Measurements from ENCODE around the gene SHPK.

The SHPK gene

GRCh38 chr17:3659541-3660111, 23.6 kb upstream of the SHPK start:
- DNase-seq = no peak

DNA sequence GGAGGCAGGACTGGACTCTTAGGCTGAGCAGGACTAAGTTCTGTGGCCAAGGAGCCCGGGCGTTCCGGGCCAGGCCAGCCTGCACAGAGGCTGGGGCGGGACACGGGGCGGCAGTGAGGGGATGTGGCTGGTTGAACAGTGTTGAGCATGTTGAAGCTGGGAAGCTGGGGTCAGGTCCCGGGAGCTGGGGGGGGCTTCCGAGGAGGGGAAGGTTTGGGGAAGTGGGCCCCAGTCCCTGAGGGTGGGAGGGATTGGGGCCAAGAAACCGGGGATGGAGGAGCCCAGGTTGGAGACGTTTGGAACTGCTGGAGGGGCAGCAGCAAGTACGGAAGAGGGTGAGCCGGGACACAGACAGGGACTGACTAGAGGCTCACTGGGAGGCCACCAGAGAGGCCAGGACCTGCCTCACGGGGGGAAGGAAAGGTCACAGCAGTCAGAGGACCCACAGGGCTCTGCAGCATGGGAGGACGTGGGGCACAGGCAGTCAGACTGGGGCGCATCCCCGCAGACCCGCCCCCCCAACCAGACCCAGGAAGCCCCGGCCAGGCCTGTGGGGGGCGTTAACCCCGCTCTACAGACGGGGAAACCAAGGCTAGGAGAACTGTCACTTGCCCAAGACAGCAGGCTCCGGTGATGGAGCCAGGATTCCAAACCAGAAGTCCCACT, 22.9 kb upstream of the SHPK start:
- no peak for DNase-seq

GRCh38 chr17:3657874-3658783, 22.1 kb upstream of the SHPK start:
- DNase-seq = no peak

- DNase-seq = no peak
These were observed 21.5 kb upstream of the SHPK start for GRCh38 chr17:3657588-3657869.

DNA sequence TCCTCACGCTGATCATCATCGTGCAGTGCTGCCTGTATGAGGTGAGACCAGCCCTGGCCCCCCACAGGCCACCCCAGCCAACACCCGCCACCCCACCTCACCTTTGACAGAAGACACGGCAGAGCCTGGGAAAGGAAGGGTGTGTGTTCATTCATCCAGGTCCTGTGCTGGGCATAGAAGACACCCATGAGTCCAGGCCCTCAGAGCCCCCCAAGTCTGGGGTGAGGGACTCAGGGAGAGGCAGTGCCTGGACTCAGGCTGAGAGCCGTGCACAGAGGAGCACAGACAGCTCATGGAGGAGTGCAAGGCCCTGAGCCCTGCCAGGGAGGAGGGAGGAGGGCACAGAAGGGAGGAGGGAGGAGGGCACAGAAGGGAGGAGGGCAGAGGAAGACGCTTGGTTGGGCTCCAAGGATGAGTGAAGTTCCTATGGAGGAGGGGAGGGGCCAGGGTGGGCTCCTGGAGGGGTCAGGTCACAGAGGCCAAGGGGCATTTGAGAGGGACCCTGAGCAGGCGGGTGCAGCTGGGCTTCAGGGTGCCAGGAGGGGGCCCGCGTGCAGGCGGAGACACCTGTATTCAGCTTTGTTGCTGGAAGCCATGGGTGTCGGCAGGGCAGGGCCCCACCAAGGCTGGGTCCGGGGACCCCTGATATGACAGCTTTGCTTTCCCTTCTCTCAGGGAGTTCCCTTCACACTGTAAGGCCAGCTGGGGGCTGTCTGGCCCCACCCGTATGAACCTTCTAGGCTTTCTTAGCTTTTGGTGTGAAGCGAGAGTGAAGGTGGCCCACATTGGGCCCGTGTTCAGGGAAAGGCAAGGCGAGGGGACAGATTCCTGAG, 20.9 kb upstream of the SHPK start:
- DNase-seq = no peak

DNA sequence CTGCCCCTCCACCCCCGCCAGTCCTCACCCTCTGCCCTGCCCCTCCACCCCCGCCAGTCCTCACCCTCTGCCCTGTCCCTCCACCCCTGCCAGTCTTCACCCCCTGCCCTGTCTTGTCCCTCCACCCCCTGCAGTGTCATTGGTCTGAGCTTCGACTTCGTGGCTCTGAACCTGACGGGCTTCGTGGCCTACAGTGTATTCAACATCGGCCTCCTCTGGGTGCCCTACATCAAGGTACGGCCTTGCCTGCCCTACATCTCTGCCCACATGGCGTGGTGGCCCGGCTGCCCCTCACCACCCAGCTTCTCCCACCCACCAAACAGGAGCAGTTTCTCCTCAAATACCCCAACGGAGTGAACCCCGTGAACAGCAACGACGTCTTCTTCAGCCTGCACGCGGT, 20.3 kb upstream of the SHPK start:
- DNase-seq = no peak

DNA sequence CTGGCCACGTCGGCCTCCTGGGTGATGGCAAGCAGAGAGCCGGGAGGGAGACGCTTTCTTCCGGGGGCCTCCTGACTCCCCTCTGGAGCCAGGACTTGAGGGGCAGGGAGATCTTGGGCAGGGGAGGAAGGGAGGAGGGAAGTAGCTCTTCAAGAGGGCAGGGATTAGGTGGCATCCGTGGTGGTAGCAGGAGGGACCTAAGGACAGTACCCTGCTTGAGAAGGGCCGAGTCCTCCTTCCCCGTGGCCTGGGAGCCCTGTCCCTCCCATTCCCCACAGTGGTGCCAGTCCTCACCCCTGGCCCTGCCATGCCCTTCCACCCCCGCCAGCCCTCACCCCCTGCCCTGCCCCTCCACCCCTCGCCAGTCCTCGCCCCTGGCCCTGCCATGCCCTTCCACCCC, 19.7 kb upstream of the SHPK start:
- DNase-seq = no peak

- DNase-seq = no peak
These were observed 11.9 kb upstream of the SHPK start for GRCh38 chr17:3647769-3648555.

- DNase-seq = no peak
These were observed 11.2 kb upstream of the SHPK start for GRCh38 chr17:3647251-3647650.

GRCh38 chr17:3645310-3645709, 9.3 kb upstream of the SHPK start:
- DNase-seq = no peak

DNA sequence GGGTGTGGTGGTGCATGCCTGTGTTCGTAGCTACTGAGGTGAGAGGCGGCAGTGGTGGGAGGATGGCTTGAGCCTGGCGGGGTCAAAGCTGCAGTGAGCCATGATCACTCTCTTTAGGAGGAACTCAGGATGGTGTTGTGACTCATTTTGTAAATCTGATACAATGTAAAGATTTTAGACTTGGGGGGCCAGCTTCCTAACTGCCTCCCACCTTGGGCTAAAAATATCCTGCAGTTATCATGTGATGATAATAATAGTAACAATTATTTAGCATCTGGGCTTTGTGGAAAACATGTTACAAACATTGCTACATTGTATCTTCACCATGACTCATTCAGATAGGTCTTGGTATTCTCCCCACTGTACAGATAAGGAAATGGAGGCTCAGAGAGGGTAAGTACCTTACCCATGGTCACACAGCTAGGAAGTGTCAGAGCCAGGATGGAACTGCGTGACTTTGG, 7.9 kb upstream of the SHPK start:
- DNase-seq = no peak

DNA sequence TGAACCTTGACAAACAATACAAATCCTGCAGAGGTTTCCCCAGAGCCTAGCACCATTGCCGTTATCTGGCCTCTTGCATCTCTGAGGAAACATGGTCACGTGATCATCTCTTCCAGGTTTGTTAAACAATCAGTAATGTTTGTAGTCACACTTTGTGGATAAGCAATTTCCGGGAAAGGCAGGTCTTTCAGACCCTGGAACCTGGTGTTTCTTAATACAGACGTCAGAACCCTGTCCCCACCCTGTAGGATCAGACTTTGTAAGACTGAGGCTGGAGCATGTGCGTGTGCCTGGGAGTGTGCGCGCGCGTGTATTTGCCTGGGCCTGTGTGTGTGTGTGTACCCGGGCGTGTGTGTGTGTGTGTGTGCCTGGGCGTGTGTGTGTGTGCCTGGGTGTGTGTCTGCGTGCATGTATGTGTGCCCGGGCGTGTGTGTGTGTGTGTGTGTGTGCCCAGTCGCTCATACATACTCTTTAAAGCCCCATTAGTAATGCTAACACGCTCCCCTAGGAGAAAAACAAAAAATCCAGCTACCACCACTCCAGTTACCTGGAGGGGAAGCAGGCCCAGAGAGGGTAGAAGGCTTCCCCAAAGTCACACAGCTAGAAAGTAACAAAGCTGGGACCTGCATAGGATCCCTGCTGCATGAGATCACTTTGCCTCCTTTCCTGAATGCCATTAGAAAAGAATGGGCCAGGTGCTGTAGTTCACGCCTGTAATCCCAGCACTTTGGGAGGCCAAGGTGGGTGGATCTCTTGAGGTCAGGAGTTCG, 5.9 kb upstream of the SHPK start:
- no peak for DNase-seq

DNA sequence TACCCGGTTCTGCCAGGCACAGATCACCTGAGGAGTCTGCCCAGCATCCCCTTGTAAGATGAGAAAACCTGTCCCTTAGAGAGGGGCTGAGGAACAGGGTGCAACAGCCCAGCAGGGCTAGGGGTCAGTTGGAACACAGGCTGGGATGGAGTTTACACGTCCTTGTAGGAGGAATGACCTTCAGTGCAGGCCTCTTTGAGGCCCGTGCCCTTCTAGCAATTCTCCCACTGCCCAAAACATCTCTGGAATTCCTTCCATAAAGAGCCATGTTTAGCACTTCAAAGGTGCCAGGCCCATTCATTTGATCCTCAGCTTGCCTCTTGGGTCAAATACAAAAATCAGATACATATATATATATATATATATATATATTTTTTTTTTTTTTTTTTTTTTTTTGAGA, 5.0 kb upstream of the SHPK start:
- DNase-seq = no peak

DNA sequence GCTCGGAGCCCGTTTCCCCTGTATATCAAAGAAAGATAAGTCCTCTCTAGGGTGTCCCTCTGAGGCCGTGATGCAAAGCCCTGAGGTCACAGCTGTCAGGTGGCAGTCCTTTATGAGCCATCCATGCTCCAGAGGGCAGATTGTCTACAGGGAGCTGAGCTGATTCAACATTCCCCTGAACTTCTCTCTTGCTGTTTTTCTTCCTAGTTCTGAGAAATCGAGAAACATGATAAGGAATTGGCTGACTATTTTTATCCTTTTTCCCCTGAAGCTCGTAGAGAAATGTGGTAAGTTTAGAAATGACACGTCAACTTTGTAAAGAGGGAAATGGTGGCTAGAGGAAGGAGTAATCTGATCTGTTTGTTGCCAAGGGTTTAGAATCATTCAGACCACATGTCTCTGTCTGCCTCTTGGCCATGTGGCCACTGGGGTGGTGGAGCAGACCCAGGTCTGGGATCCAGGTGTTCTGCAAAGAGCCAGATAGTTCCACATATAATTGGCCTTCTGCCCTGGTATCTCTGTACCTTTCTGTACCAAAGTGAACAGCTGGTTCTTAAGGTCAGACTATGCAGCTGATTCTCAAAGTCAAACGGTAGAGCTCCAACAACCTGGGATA, 4.0 kb upstream of the SHPK start:
- DNase-seq = no peak

DNA sequence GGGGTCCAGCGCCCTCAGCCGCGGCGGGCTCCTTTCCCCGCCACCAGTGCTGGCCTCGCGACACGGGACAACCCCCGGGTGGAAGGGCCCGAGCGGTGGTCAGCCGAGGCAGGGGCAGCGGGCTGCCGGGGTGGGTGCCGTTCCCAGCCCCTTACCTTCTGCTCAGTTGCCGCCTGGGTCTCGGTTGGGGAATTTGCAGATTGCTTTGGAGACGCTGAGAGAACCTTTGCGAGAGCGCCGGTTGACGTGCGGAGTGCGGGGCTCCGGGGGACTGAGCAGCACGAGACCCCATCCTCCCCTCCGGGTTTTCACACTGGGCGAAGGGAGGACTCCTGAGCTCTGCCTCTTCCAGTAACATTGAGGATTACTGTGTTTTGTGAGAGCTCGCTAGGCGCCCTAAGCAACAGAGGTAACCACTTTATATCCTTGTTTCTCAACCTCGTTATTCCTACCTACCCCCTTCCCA, 891 bp upstream of the SHPK start:
- no peak for DNase-seq

DNA sequence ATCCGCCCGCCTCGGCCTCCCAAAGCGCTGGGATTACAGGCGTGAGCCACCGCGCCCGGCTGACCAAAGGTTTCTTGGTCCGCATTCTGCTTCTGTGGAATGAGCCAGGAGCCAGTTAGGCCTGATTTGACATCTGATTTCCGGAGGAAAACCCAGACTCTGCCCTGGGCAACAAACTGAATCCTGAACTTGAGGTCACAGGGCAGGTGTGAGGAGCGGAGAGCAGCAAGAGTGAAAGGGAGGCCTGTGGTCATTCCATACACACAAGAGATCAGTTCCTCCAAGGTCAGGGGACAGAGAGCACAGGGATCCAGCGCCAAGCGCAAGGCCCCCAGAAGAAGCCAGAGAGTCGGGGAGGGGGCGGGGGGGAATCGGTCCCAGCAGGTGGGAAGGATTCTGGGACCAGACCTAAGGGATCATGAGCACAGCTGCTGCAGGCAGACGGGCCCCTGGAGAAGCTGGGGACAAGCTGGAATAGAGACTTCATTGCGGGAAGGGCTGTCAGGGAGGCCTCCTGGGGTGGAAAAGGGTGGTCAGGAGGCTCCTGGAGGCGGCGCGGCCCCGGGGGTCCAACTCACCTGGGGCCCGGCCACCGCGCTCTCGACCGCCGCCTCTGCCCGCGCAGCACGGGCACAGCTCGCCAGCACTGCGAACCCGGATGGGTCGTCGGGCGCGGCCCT, 436 bp downstream of the SHPK start:
- DNase-seq = no peak

DNA sequence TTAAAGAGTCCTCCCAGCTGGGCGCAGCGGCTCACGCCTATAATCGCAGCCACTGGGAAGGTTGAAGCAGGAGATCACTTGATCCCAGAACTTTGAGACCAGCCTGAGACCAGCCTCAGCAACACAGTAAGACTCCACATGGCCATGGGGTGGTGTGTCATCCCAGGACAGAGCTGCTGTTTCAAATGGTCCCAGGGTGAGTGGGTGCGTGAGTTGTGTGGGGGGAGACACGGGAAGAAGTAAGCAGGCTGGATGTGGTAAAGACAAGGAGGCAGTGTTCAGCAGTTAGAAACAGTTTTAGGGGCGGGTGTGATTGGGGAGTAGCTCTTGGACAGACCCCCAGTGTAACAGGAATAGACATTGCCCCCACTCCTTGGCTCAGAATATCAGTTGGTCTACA, 3.8 kb downstream of the SHPK start:
- no peak for DNase-seq

GRCh38 chr17:3630781-3631180, 5.3 kb downstream of the SHPK start:
- no peak for DNase-seq

- no peak for DNase-seq
These were observed 8.3 kb downstream of the SHPK start for GRCh38 chr17:3627769-3628167.

Data from activated CD4-positive, alpha-beta T cell treated with anti-CD3 and anti-CD28 coated beads for 1 hour (primary cell).